NT2/D1 (cell line): ENCODE data around the gene PDK2.
A peak's percentile ranks its signal among the peaks of the same experiment; 100 is the strongest.

Source experiments
- DNase-seq: peaks from one replicate; pipeline ENCODE4 v3.0.0-alpha.2; 2011; ENCODE audit warnings: low read depth, low spot score
- H3K27me3 ChIP-seq: 2 replicates; pipeline ENCODE4 v1.6.0; 2011; ENCODE audit warnings: mild to moderate bottlenecking; ENCODE audit not compliant: insufficient read length, insufficient read depth
- H3K36me3 ChIP-seq: 2 replicates; pipeline ENCODE4 v1.6.1; 2011; ENCODE audit warnings: mild to moderate bottlenecking, low read length, mixed read lengths; ENCODE audit not compliant: insufficient read depth, insufficient read length
- H3K4me1 ChIP-seq: 2 replicates; pipeline ENCODE4 v1.5.1; 2011; ENCODE audit not compliant: insufficient read depth, insufficient read length
- H3K4me3 ChIP-seq: 2 replicates; pipeline ENCODE4 v1.5.1; 2011; ENCODE audit warnings: low read depth; ENCODE audit not compliant: insufficient read length
- H3K9ac ChIP-seq: 2 replicates; pipeline ENCODE4 v1.6.0; 2011; ENCODE audit warnings: low read depth; ENCODE audit not compliant: insufficient read length
- H3K9me3 ChIP-seq: 2 replicates; pipeline ENCODE4 v1.5.1; 2011; ENCODE audit warnings: mild to moderate bottlenecking, low read length; ENCODE audit not compliant: insufficient read depth
- SUZ12 ChIP-seq: IDR thresholded peaks from 2 replicates; pipeline ENCODE4 v1.6.1; 2011; ENCODE audit not compliant: insufficient read length, insufficient read depth; ENCODE audit errors: extremely low read depth
- YY1 ChIP-seq: IDR thresholded peaks from 2 replicates; pipeline ENCODE4 v1.6.1; 2011; ENCODE audit not compliant: insufficient read length, insufficient read depth
- ZNF274 ChIP-seq: IDR thresholded peaks from 2 replicates; pipeline ENCODE4 v1.6.1; 2011; ENCODE audit warnings: mild to moderate bottlenecking, low read depth, low read length

PDK2 gene

GRCh38 chr17:50102164-50102991 is 7.2 kb downstream of the PDK2 start:
- no peaks in the 10 kb centered on the region for H3K27me3 ChIP-seq
- no peaks in the 10 kb centered on the region for H3K9me3 ChIP-seq
- TF ChIP-seq YY1 (no peak), ZNF274 (no peak), SUZ12 (no peak)
- peak overlapping the region; percentile 63 for H3K9ac ChIP-seq
- H3K36me3 ChIP-seq, result peaks cover 8% of the 10 kb centered on the region
- peaks cover 27% of the 10 kb centered on the region for H3K4me1 ChIP-seq
- H3K4me3 ChIP-seq, result no peak overlapping the region
- no peak for DNase-seq

GRCh38 chr17:50103252-50103651 is 8.1 kb downstream of the PDK2 start:
- no peak overlapping the region for H3K4me3 ChIP-seq
- H3K9ac ChIP-seq, result no peak overlapping the region
- peaks cover 33% of the 10 kb centered on the region for H3K4me1 ChIP-seq
- H3K9me3 ChIP-seq, result no peaks in the 10 kb centered on the region
- no peak for DNase-seq
- peaks cover 8% of the 10 kb centered on the region for H3K36me3 ChIP-seq
- TF ChIP-seq YY1 (no peak), ZNF274 (no peak), SUZ12 (no peak)
- H3K27me3 ChIP-seq, result no peaks in the 10 kb centered on the region

DNA sequence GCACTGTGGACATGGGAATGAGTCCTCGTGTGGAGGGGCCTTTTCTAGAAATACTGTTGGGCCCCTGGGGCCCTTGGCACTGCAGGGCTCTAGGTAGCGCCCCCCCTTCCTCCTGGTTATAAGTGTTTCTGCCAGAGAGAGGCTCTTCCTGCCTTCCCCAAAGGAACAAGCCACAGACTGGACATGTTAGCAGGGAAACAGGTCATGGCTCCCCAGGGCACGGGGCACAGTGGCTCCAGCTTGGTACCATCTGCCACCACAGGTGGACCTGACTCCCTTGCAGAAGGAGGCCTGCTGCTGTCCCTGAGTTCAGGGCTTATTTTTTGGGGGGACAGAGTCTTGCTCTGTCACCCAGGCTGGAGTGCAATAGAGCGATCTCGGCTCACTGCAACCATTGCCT is 8.8 kb downstream of the PDK2 start:
- Histone ChIP-seq H3K4me1 (peaks cover 33% of the 10 kb centered on the region), H3K9ac (no peak overlapping the region), H3K27me3 (no peaks in the 10 kb centered on the region), H3K9me3 (no peaks in the 10 kb centered on the region), H3K4me3 (no peak overlapping the region), H3K36me3 (peaks cover 11% of the 10 kb centered on the region)
- DNase-seq, result no peak
- no peak for TF ChIP-seq YY1
- no peak for TF ChIP-seq ZNF274
- no peak for TF ChIP-seq SUZ12

DNA sequence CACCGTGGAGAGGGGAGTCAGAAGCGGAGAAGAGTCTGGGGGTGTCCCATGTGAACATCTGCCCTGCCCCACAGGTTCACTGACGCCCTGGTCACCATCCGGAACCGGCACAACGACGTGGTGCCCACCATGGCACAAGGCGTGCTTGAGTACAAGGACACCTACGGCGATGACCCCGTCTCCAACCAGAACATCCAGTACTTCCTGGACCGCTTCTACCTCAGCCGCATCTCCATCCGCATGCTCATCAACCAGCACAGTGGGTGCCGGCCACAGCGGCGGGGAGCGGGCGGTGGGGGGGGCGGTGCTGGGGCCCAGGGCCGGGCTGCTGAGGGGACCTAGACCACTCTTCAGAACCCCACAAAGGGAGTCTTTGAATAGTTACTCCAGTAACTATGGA is 10.7 kb downstream of the PDK2 start:
- H3K9me3 ChIP-seq, result no peaks in the 10 kb centered on the region
- H3K27me3 ChIP-seq, result no peaks in the 10 kb centered on the region
- H3K36me3 ChIP-seq, result peaks cover 27% of the 10 kb centered on the region
- no peak overlapping the region for H3K4me3 ChIP-seq
- H3K9ac ChIP-seq, result no peak overlapping the region
- DNase-seq, result no peak
- peaks cover 23% of the 10 kb centered on the region for H3K4me1 ChIP-seq
- no peak for TF ChIP-seq YY1
- no peak for TF ChIP-seq SUZ12
- TF ChIP-seq ZNF274, result no peak

DNA sequence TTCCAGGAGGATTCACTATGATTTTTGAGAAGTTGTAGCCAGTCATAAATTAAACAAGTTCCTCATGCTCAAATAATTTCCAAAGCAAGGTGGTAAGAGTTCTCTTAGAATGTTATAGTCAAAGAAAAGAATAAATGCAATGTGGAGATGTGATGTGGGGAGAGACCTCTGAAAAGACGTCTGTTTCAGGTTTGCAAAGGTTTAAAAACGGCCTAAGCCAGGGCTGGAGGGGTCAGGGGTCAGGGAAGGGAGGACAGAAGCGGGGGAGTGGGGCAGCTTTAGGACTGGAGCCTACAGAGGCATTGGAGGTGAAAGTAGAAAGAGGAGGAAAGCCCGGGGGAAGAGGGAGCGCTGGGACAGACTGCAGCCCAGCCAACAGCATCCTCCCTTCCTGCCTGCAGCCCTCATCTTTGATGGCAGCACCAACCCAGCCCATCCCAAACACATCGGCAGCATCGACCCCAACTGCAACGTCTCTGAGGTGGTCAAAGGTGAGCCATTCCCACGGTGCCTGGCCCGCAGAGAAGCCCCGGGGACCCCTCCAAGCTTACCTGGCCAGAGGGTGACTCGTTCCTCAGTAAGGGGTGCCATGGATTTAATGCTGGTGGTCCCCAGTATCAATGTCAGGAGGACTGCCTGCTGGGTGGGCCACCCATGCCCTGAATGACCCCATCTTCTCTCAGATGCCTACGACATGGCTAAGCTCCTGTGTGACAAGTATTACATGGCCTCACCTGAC is 11.4 kb downstream of the PDK2 start:
- TF ChIP-seq YY1 (no peak), SUZ12 (no peak), ZNF274 (no peak)

DNA sequence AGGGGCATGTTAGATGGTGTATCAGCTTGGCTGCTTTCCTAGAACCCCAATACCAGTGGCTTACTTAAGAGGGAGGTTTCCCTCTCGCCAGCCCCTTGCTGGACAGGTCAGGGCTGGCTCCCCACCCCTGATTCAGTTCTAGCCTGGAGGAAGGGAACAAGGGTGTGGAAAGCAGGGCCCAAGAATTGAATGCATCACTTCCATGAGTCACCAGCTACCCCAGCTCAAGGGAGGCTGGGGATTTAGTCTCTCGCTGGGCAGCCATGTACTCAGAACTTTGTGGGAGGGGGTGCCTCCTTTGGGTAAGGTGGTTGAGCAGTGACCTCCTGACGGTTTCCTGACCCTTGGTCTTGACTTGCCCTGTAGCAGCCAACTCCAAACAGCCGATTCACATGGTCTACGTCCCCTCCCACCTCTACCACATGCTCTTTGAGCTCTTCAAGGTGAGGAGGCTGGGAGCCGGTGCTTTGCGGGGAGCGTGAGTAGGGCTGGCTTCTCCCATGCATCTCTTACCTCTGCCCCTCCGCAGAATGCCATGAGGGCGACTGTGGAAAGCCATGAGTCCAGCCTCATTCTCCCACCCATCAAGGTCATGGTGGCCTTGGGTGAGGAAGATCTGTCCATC is 12.8 kb downstream of the PDK2 start:
- Histone ChIP-seq H3K4me1 (peaks cover 18% of the 10 kb centered on the region), H3K36me3 (peaks cover 33% of the 10 kb centered on the region), H3K9me3 (no peaks in the 10 kb centered on the region), H3K9ac (no peak overlapping the region), H3K27me3 (no peaks in the 10 kb centered on the region), H3K4me3 (no peak overlapping the region)
- no peak for TF ChIP-seq ZNF274
- no peak for TF ChIP-seq SUZ12
- TF ChIP-seq YY1, result no peak
- DNase-seq, result no peak

More for the DNA sequence above, 11.4 kb downstream of the PDK2 start:
- no peaks in the 10 kb centered on the region for H3K9me3 ChIP-seq
- no peak overlapping the region for H3K9ac ChIP-seq
- H3K4me1 ChIP-seq, result peaks cover 17% of the 10 kb centered on the region
- H3K36me3 ChIP-seq, result peaks cover 33% of the 10 kb centered on the region
- H3K4me3 ChIP-seq, result no peak overlapping the region
- DNase-seq, result no peak
- no peaks in the 10 kb centered on the region for H3K27me3 ChIP-seq

- Histone ChIP-seq H3K9me3 (no peaks in the 10 kb centered on the region), H3K4me1 (peaks cover 23% of the 10 kb centered on the region), H3K4me3 (no peak overlapping the region), H3K27me3 (no peaks in the 10 kb centered on the region), H3K36me3 (peaks cover 36% of the 10 kb centered on the region), H3K9ac (no peak overlapping the region)
- DNase-seq, result no peak
- no peak for TF ChIP-seq SUZ12
- no peak for TF ChIP-seq ZNF274
Observed at GRCh38 chr17:50108556-50108955, 13.4 kb downstream of the PDK2 start.
